IMR-90 (cell line): ENCODE measurements around the gene MKKS. TPM values are rescaled to one million over a fixed set of nuclear protein-coding genes. Genes with fewer than 3 reads are reported as not detected.
"Not testable (repeated sequence)": the region's sequence is repeated elsewhere in the genome, so short reads cannot be mapped to it uniquely, and the experiment has no call there.

ENCODE experiments used
- ATAC-seq: fragments of 200-7000 bp; cut with Tn5 transposase; 2 replicates; pipeline ENCODE4 v1.9.1; 2020; ENCODE audit warnings: low read depth, mild to moderate bottlenecking, moderate library complexity
- BruUV-seq: library from RNA; stranded (reverse); fragments of 400-500 nt; replicated peaks from 2 replicates; lab custom pipeline; 2021; lab: Mats Ljungman, UMichigan
- CTCF ChIA-PET: fragments of 300-600 bp; formaldehyde crosslinking; extraction: SDS; loops from one replicate; lab custom pipeline; 2021; ENCODE audit warnings: antibody characterized with exemption; lab: Yijun Ruan, JAX
- POLR2A ChIA-PET: fragments of 300-600 bp; sonication (Branson Sonifier 250); formaldehyde crosslinking; loops from one replicate; lab custom pipeline; 2022; ENCODE audit warnings: antibody characterized with exemption; ENCODE audit not compliant: unreplicated experiment; lab: Charles Lee
- DNase-seq: peaks from one replicate; pipeline ENCODE4 v3.0.0; 2013
- H2AFZ ChIP-seq: replicated peaks from 2 replicates; pipeline ENCODE3; 2013; ENCODE audit warnings: low read length, mild to moderate bottlenecking; ENCODE audit not compliant: poor library complexity
- H2AK5ac ChIP-seq: 2 replicates; pipeline ENCODE4 v1.6.1; 2013; ENCODE audit warnings: low read depth, low read length, inconsistent platforms
- H2AK9ac ChIP-seq: replicated peaks from 2 replicates; pipeline ENCODE3; 2013; ENCODE audit warnings: mild to moderate bottlenecking, low read depth, low read length, moderate library complexity; ENCODE audit not compliant: poor library complexity
- H2BK120ac ChIP-seq: 2 replicates; pipeline ENCODE4 v1.6.1; 2013; ENCODE audit warnings: low read depth, low read length, inconsistent platforms
- H2BK15ac ChIP-seq: 3 replicates; pipeline ENCODE4 v1.6.1; 2013; ENCODE audit warnings: low read depth, low read length, inconsistent platforms
- H2BK20ac ChIP-seq: 2 replicates; pipeline ENCODE4 v1.6.1; 2013; ENCODE audit warnings: low read depth, mild to moderate bottlenecking, inconsistent platforms, low read length, moderate library complexity
- H2BK5ac ChIP-seq: 2 replicates; pipeline ENCODE4 v1.6.1; 2013; ENCODE audit warnings: mild to moderate bottlenecking, low read depth, low read length, inconsistent platforms; ENCODE audit not compliant: poor library complexity, severe bottlenecking
- H3K14ac ChIP-seq: replicated peaks from 2 replicates; pipeline ENCODE4 v1.6.1; 2013; ENCODE audit warnings: low read depth, low read length, inconsistent platforms
- H3K18ac ChIP-seq: 2 replicates; pipeline ENCODE4 v1.6.1; 2013; ENCODE audit warnings: low read depth, low read length, control low read depth
- H3K23ac ChIP-seq: 2 replicates; pipeline ENCODE4 v1.6.1; 2013; ENCODE audit warnings: low read depth, low read length, inconsistent platforms
- H3K27ac ChIP-seq: 2 replicates; pipeline ENCODE4 v1.5.1; 2013; ENCODE audit warnings: mild to moderate bottlenecking, control low read depth, low read length; ENCODE audit not compliant: insufficient read depth
- H3K27me3 ChIP-seq: 2 replicates; pipeline ENCODE4 v1.6.1; 2013; ENCODE audit warnings: low read length; ENCODE audit not compliant: control insufficient read depth, insufficient read depth
- H3K36me3 ChIP-seq: 2 replicates; pipeline ENCODE4 v1.6.1; 2013; ENCODE audit warnings: low read length, mixed read lengths; ENCODE audit not compliant: control insufficient read depth, insufficient read depth
- H3K4ac ChIP-seq: 2 replicates; pipeline ENCODE4 v1.6.1; 2013; ENCODE audit warnings: low read depth, low read length, inconsistent platforms
- H3K4me1 ChIP-seq: 2 replicates; pipeline ENCODE4 v1.6.1; 2013; ENCODE audit warnings: low read length, mixed read lengths; ENCODE audit not compliant: control insufficient read depth, insufficient read depth
- H3K4me2 ChIP-seq: 2 replicates; pipeline ENCODE4 v1.6.1; 2013; ENCODE audit warnings: low read depth, mild to moderate bottlenecking, control low read depth, low read length, moderate library complexity
- H3K4me3 ChIP-seq: 2 replicates; pipeline ENCODE4 v1.5.1; 2013; ENCODE audit warnings: low read depth, mild to moderate bottlenecking, control low read depth, low read length, moderate library complexity; ENCODE audit not compliant: insufficient read depth
- H3K56ac ChIP-seq: 2 replicates; pipeline ENCODE4 v1.6.1; 2013; ENCODE audit warnings: low read length, inconsistent platforms; ENCODE audit not compliant: insufficient read depth; ENCODE audit errors: extremely low read depth
- H3K79me1 ChIP-seq, 2 experiments: 2 replicates each; pipeline ENCODE4 v1.6.1; 2013; ENCODE audit warnings: low read length in 2 of 2, inconsistent platforms in 1 of 2, low read depth in 1 of 2
- H3K9ac ChIP-seq: 2 replicates; pipeline ENCODE4 v1.6.1; 2013; ENCODE audit warnings: low read depth, low read length, control low read depth
- H3K9me1 ChIP-seq: 2 replicates; pipeline ENCODE4 v1.6.1; 2013; ENCODE audit warnings: low read length, inconsistent platforms; ENCODE audit not compliant: insufficient read depth
- H3K9me3 ChIP-seq: 2 replicates; pipeline ENCODE4 v1.6.1; 2013; ENCODE audit warnings: low read length; ENCODE audit not compliant: control insufficient read depth, insufficient read depth
- H4K20me1 ChIP-seq: 2 replicates; pipeline ENCODE4 v1.6.1; 2013; ENCODE audit warnings: low read length, inconsistent platforms; ENCODE audit not compliant: insufficient read depth
- H4K5ac ChIP-seq: 2 replicates; pipeline ENCODE4 v1.6.1; 2013; ENCODE audit warnings: mild to moderate bottlenecking, low read depth, low read length, control low read depth
- H4K8ac ChIP-seq, 2 experiments: 2 replicates each; pipeline ENCODE4 v1.6.1; 2013; ENCODE audit warnings: low read depth in 2 of 2, low read length in 2 of 2, control low read depth in 1 of 2, inconsistent platforms in 1 of 2
- H4K91ac ChIP-seq: 2 replicates; pipeline ENCODE4 v1.6.1; 2013; ENCODE audit warnings: low read depth, low read length, inconsistent platforms; ENCODE audit not compliant: insufficient read depth
- CHD1 ChIP-seq: IDR thresholded peaks from 2 replicates; pipeline ENCODE4 v1.6.1; 2012; ENCODE audit warnings: low read depth, low read length, improper control_type of control experiment
- POLR2A ChIP-seq: IDR thresholded peaks from 2 replicates; pipeline ENCODE4 v1.6.1; 2012; ENCODE audit warnings: mild to moderate bottlenecking, low read depth, low read length
- whole genome bisulfite sequencing, 2 experiments: methylation state at CpG; one replicate each; pipeline versions ENCODE4 v1.1.5 to v1.1.7; 2013; ENCODE audit warnings: missing lambda C conversion rate in 2 of 2; ENCODE audit not compliant: insufficient read length in 1 of 2; ENCODE audit errors: extremely low coverage in 2 of 2; 5-methylcytosine and 5-hydroxymethylcytosine counted together
- dilution Hi-C: fragments of 300-500 bp; cut with HindIII; formaldehyde crosslinking; loops from one replicate; pipeline ENCODE4 v1.14.3; 2018; ENCODE audit warnings: low sequenced_read_pairs; ENCODE audit not compliant: unreplicated experiment
- in situ Hi-C: fragments of 300-500 bp; cut with MboI; formaldehyde crosslinking; loops from 3 replicates; pipeline ENCODE4 v1.14.3; 2019; ENCODE audit warnings: low sequenced_read_pairs, inconsistent platforms, mixed read lengths
- intact Hi-C: fragments of 100-400 bp; cut with micrococcal nuclease; formaldehyde crosslinking; loops from 2 replicates; pipeline ENCODE4 v1.10.0; 2022
- polyA plus RNA-seq, 3 experiments: library from polyadenylated mRNA; depleted of rRNA; stranded (reverse); fragments of >200 nt; gene quantifications; 2 replicates each; pipeline ENCODE4 v1.2.3, GENCODE V29; 2012; ENCODE audit warnings: low replicate concordance in 1 of 3
- total RNA-seq: library from RNA; depleted of rRNA; stranded (reverse); fragments of >200 nt; gene quantifications from 2 replicates; pipeline ENCODE4 v1.2.3, GENCODE V29; 2012

Gene MKKS
- total and polyA plus RNA-seq, 2 of the 4 experiments (the other 2 are of a cell fraction), result 6.9 to 7.5 TPM

GRCh38 chr20:10398834-10399369 is 35.1 kb downstream of the MKKS start:
- no peak overlapping the region for H2AFZ ChIP-seq
- H3K27me3 ChIP-seq, result no peaks in the 10 kb centered on the region
- no peak overlapping the region for H3K4me3 ChIP-seq
- POLR2A ChIA-PET, result no interaction called here
- H3K4me2 ChIP-seq, result no peak overlapping the region
- H2BK120ac ChIP-seq, result no peak overlapping the region
- 67% methylated on average over 1 of the region's 3 CpGs; no CpG with 5 or more reads in 1 of the 2 experiments for WGBS, 2 experiments
- H3K14ac ChIP-seq, result no peak overlapping the region
- H4K91ac ChIP-seq, result no peak overlapping the region
- H2AK9ac ChIP-seq, result no peak overlapping the region
- DNase-seq (no peak), ATAC-seq (no peak)
- H3K79me1 ChIP-seq, result no peaks in the 10 kb centered on the region
- no peaks in the 10 kb centered on the region for H3K4me1 ChIP-seq
- H3K27ac ChIP-seq, result no peak overlapping the region
- no peaks in the 10 kb centered on the region for H3K9me1 ChIP-seq
- no peaks in the 10 kb centered on the region for H3K36me3 ChIP-seq
- CTCF ChIA-PET, result no interaction called here
- BruUV-seq, result no TSS peak
- no peak overlapping the region for H4K5ac ChIP-seq
- dilution Hi-C loops (no loop called here), intact Hi-C loops (no loop called here), in situ Hi-C loops (no loop called here)
- H2BK5ac ChIP-seq, result no peak overlapping the region
- H3K18ac ChIP-seq, result no peak overlapping the region
- no peak overlapping the region for H3K9ac ChIP-seq
- H3K56ac ChIP-seq, result no peak overlapping the region
- no peak overlapping the region for H2AK5ac ChIP-seq
- no peak overlapping the region for H4K8ac ChIP-seq
- H2BK15ac ChIP-seq, result no peak overlapping the region
- no peak overlapping the region for H2BK20ac ChIP-seq
- no peak overlapping the region for H3K23ac ChIP-seq
- H3K4ac ChIP-seq, result no peak overlapping the region
- TF ChIP-seq CHD1, result no peak
- no peak for TF ChIP-seq POLR2A
- no peaks in the 10 kb centered on the region for H4K20me1 ChIP-seq
- no peaks in the 10 kb centered on the region for H3K9me3 ChIP-seq

GRCh38 chr20:10394752-10395151 is 39.3 kb downstream of the MKKS start:
- H3K9me3 ChIP-seq, POLR2A ChIA-PET, H2AK9ac ChIP-seq, H4K5ac ChIP-seq, H3K23ac ChIP-seq, H2AK5ac ChIP-seq, H3K4ac ChIP-seq, H2AFZ ChIP-seq, ATAC-seq, BruUV-seq, H3K27ac ChIP-seq, H2BK20ac ChIP-seq, H3K27me3 ChIP-seq, H3K36me3 ChIP-seq, H3K4me1 ChIP-seq, DNase-seq, H3K4me3 ChIP-seq, H3K14ac ChIP-seq, H3K18ac ChIP-seq, intact Hi-C loops, H3K9ac ChIP-seq, H3K9me1 ChIP-seq, H3K4me2 ChIP-seq, H4K20me1 ChIP-seq, H2BK120ac ChIP-seq, H3K56ac ChIP-seq, H2BK5ac ChIP-seq, in situ Hi-C loops, CTCF ChIA-PET, H3K79me1 ChIP-seq, dilution Hi-C loops, H4K91ac ChIP-seq, H4K8ac ChIP-seq, H2BK15ac ChIP-seq: not testable (repeated sequence)
- 97% methylated on average over 5 of the region's 32 CpGs; no CpG with 5 or more reads in 1 of the 2 experiments for WGBS, 2 experiments
